ENCODE results near the gene POU4F2. TPM values are rescaled to one million over a fixed set of nuclear protein-coding genes. Genes with fewer than 3 reads are reported as not detected.

POU4F2 gene
- total RNA-seq (2014; rRNA removed; shearing (Covaris generic)) = not detected in 2 replicates

GRCh38 chr4:146638786-146639505 lies at the start of gene POU4F2:
Gene POU4F2, plus strand, starts transcription at chr4:146638893. Its CDS starts 248 bp downstream, at chr4:146639141.
- DNase-seq (ENCODE audit: low read depth) = no peak

DNA sequence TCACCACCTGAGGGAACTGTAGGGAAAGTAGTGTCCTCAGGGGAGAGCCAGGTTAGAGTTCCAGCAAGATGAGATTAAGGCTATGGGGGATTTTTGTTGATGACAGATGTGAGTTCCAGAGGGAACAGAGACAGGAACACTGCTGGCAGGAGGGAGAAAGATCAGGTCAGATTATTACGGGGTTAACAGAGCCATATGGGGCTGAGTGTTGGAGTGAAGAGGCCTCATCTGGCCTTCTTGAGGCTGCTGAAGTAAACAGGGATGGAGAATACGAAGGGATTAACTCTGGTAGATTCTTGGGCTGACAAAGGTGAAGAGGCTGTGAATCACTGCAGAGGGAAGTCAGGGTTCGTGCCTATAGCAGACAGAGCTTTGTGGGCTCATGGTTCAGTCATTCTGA lies 47.9 kb upstream of the POU4F2 start:
- no peak for DNase-seq (ENCODE audit: low read depth)

DNA sequence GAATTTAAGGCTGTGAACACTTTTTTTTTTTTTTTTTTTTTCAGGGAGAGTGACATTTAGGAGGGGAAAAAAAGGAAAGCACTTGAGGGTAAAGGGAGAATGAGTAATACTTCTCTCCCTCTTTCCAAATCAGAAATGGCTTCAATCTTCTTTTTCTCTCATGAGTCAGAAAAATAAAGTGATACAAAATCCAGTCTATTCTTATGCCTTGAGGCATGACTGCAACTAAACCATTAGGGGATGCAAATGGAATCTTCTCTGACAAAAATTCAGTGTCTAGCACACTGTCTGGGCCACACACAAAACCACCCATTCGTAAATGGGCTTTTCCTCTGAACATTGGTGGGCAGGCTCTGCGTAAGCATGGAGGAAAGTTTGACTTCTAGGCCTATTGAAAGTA lies 46.7 kb upstream of the POU4F2 start:
- peak; percentile 51 for DNase-seq (ENCODE audit: low read depth)

GRCh38 chr4:146632770-146633470 lies 5.8 kb upstream of the POU4F2 start:
- DNase-seq (ENCODE audit: low read depth) = no peak

DNA sequence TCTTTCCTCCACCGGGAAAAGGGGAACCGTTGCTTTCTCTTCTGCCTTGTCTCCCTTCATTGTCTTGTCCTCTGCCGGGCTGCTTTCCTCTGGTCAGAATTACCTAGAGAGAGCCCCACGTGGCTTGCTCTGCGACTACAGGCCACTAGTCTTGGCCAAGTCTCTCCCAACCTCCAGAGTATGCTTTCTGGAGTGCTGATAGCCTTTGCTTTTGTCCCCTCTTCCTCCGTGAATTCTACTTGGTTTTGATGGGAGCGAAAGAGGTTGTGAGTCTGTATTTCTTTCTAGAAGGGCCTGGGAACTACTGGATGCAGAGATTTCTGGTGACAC lies 5.3 kb upstream of the POU4F2 start:
- DNase-seq (ENCODE audit: low read depth) = no peak

- no peak for DNase-seq (ENCODE audit: low read depth)
These were observed 3.9 kb upstream of the POU4F2 start for GRCh38 chr4:146634825-146635224.

DNA sequence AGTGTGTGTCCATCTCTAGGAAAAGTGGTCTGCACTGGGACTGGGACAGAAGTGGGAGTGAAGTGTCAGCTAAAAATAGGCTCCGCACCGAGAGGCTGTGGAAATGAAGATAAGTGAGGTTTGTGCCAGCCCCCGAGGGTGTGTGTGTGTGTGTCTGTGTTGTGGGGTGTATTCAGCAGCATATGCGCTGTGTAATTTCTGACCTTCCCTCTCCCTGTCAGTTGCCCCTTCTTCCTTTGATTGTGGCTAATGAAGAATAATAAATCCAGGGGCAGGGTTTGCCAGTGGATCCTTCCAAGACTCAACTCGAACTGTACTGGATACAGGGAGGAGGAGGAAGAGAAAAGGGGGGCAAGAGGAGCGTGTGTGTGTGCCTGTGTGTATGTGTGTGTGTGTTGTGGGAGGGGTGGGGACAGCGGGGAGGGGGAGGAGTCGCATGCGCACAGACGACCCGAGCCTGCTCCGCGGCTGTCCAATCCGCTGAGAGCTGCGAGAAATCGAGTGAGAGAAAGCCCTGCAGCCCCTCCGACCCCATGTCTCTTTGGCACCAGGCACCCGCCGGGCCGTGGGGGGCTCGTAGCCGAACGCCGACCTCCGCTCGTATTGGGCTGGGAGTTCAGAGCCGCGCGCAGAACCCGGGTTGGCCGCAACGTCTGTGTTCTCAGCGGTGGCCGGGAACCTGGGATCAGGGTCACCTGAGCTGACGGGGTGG lies 916 bp upstream of the POU4F2 start:
- no peak for DNase-seq (ENCODE audit: low read depth)

GRCh38 chr4:146638333-146638785 lies 334 bp upstream of the POU4F2 start:
- DNase-seq (ENCODE audit: low read depth) = no peak

DNA sequence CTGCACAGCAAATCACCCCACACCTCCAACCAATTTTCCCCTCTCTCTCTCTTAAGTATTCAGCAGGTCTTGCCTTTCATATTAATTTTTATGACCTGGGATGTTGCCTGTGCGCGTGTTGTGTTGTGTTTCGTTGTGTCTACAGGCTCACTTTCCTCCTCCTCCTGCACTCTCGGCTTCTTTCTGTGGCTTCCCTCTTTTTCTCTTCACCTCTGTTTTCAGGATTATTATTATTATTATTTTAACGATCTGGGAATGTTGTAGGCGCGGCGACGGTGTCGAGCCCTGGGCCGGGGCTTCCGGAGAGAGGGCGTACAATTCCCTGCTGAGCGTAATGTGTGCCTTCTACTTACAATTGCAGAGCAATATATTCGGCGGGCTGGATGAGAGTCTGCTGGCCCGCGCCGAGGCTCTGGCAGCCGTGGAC lies 826 bp downstream of the POU4F2 start:
- no peak for DNase-seq (ENCODE audit: low read depth)

GRCh38 chr4:146640021-146640464 lies 1.4 kb downstream of the POU4F2 start:
- DNase-seq (ENCODE audit: low read depth) = no peak

DNA sequence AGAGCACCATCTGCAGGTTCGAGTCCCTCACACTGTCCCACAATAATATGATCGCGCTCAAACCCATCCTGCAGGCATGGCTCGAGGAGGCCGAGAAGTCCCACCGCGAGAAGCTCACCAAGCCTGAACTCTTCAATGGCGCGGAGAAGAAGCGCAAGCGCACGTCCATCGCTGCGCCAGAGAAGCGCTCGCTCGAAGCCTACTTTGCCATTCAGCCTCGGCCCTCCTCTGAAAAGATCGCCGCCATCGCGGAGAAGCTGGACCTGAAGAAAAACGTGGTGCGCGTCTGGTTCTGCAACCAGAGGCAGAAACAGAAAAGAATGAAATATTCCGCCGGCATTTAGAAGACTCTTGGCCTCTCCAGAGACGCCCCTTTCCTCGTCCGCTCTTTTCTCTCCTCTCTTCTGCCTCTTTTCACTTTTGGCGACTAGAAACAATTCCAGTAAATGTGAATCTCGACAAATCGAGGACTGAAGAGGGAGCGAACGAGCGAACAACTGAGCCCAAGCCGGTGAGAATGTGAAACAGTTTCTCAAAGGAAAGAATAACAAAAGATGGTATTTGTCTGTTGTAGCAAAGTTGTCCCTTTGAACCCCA lies 1.9 kb downstream of the POU4F2 start:
- DNase-seq (ENCODE audit: low read depth) = no peak

GRCh38 chr4:146641762-146642161 lies 3.1 kb downstream of the POU4F2 start:
- DNase-seq (ENCODE audit: low read depth) = no peak

DNA sequence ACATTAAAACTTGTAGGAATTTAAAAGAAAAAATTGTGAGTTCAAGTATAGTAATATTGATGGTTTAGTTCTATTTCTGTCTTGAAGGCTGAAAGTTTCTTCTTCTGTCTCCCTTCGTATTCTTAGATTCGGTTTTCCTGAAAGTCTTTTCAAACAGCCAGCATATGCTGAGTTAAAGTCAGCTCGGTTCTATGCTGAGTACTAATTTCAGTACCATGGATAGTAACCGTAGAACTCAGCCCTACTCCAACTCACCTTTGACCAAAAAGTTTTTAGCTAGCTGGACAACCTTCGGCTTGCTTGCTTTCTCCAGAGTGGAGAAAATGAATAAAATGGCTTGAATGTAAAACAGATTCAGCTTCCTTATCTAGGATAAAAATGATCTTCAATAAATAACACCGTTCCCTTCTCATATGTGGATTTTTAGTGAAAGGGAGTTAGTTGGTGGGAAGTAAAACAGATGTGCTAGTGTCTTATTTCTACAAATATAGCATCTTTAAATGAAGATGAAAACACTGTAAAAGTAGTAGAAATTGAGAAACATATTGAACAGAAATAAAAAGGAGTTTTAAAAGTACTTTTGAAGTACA lies 5.2 kb downstream of the POU4F2 start:
- peak; percentile 15 for DNase-seq (ENCODE audit: low read depth)

GRCh38 chr4:146645921-146646320 lies 7.2 kb downstream of the POU4F2 start:
- DNase-seq (ENCODE audit: low read depth) = no peak

- DNase-seq (ENCODE audit: low read depth) = no peak
These were observed 8.1 kb downstream of the POU4F2 start for GRCh38 chr4:146646593-146647325.

GRCh38 chr4:146647615-146648460 lies 9.1 kb downstream of the POU4F2 start:
- no peak for DNase-seq (ENCODE audit: low read depth)

DNA sequence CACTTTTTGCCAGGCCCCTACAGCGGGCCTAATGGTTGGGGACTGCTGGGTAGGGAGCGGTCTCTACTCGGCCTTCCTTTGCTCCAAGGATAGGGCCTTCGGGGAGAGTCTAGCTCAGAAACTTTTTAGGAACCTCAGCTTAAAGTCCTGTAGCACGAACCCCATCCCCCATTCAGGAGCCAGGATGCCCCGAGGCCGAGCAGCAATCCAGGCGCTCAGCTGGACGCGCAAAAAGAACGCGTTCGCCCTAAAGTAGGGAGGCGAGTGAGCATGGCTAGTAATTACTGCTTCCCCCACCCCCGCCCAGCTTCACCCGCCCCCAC lies 9.7 kb downstream of the POU4F2 start:
- DNase-seq (ENCODE audit: low read depth) = no peak

- no peak for DNase-seq (ENCODE audit: low read depth)
These were observed 10.5 kb downstream of the POU4F2 start for GRCh38 chr4:146649232-146649631.

GRCh38 chr4:146650034-146650433 lies 11.3 kb downstream of the POU4F2 start:
- DNase-seq (ENCODE audit: low read depth) = no peak

Data from RPMI7951 (cell line).